ENCODE data around the gene PKD2L1.

DNA sequence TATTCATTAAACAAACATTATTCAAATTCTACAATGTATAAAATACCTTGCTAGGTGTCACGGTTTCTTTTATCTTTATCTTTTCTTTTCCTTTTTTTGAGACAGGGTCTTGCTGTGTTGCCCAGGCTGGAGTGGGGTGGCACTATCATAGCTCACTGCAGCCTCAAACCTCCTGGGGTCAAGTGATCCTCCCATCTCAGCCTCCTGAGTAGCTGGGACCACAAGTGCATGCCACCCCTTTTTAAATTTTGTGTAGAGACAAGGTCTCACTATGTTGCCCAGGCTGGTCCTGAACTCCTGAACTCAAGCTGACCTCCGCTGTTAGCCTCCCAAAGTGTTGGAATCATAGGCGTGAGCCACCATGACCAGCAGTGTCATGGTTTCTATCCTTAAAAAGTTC lies 25.6 kb downstream of the PKD2L1 start:
- no peak for TF ChIP-seq EZH2 (IDR thresholded peaks at IDR 0.05; ENCODE audit: borderline replicate concordance, low read depth, low read length, severe bottlenecking)
- TF ChIP-seq CTCF (IDR thresholded peaks at IDR 0.05; ENCODE audit: borderline replicate concordance, extremely low read depth, low read length, poor library complexity, severe bottlenecking), result no peak
